ENCODE measurements around the gene TNS3.

DNA sequence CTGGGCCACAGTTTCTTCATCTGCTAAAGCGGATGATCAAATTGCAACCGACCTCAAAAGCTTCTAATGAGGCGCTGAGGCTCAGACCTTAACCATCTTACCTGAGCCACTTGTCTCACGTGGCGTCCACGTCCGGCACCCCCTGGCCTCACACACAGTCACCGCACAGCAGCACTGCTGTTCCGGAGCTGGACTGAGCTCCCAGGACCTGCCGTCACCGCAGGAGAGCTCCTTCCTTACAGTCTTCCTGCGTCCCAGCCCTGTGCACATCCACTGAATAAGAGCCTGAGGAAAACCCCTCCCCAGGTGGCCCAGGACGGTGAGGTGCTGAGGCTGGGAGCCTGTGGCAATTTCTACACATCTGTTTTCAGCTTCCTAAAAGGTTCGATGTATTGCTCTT, 35.7 kb downstream of the TNS3 start:
- TF ChIP-seq EZH2 (IDR thresholded peaks at IDR 0.05; ENCODE audit: low read depth), result no peak
- TF ChIP-seq CTCF (conservative IDR thresholded peaks at IDR 0.05), result no peak
